Esophagus muscularis mucosa (tissue), 3 donors: Measurements from ENCODE around the gene DPH2.

Experiments
- CTCF ChIP-seq, 3 experiments: fragments of 200-600 bp in 2 of 3; fragments of 450-650 bp in 1 of 3; sonication (generic) in 2 of 3; IDR thresholded peaks; one replicate each; pipeline ENCODE4 v1.5.1; 2017 to 2019; ENCODE audit warnings: antibody characterized with exemption in 3 of 3, mild to moderate bottlenecking in 2 of 3, moderate library complexity in 1 of 3
- POLR2A ChIP-seq: fragments of 450-650 bp; IDR thresholded peaks from one replicate; pipeline ENCODE4 v1.6.1; 2017; ENCODE audit warnings: antibody characterized with exemption, moderate library complexity, mild to moderate bottlenecking, low read depth
- POLR2AphosphoS5 ChIP-seq, 2 donors: sonication (generic); formaldehyde crosslinking; IDR thresholded peaks; one replicate each; pipeline ENCODE4 v1.6.1; 2017; ENCODE audit warnings: antibody characterized with exemption in 2 of 2

GRCh38 chr1:43951021-43951985, 18.5 kb upstream of the DPH2 start:
- TF ChIP-seq POLR2A (no peak), POLR2AphosphoS5 (IDR thresholded peaks at IDR 0.05) (no peak), CTCF (IDR thresholded peaks at IDR 0.05) (no peak)
